H9 (cell line): Measurements from ENCODE around the gene DCX. TPM values are rescaled to one million over a fixed set of nuclear protein-coding genes. Genes with fewer than 3 reads are reported as not detected.

Experiments used
- DNase-seq: peaks from one replicate; pipeline ENCODE4 v3.0.0-alpha.2; 2017
- H2AFZ ChIP-seq: one replicate; pipeline ENCODE4 v1.6.1; 2013; ENCODE audit warnings: mild to moderate bottlenecking, low read length, control low read depth, moderate library complexity
- H2AK5ac ChIP-seq: 2 replicates; pipeline ENCODE4 v1.6.1; 2013; ENCODE audit warnings: low read length, control low read depth, mixed read lengths; ENCODE audit not compliant: insufficient read length
- H2BK120ac ChIP-seq: one replicate; pipeline ENCODE4 v1.6.1; 2013; ENCODE audit warnings: low read depth, mild to moderate bottlenecking, low read length, control low read depth, inconsistent platforms; ENCODE audit not compliant: poor library complexity, severe bottlenecking
- H2BK12ac ChIP-seq: 2 replicates; pipeline ENCODE4 v1.6.1; 2013; ENCODE audit warnings: low read length, control low read depth, mixed read lengths, low read depth; ENCODE audit not compliant: insufficient read length
- H2BK15ac ChIP-seq: 2 replicates; pipeline ENCODE4 v1.6.1; 2013; ENCODE audit warnings: low read depth, low read length, control low read depth
- H2BK20ac ChIP-seq: one replicate; pipeline ENCODE4 v1.6.1; 2013; ENCODE audit warnings: low read depth, mild to moderate bottlenecking, low read length, control low read depth, inconsistent platforms; ENCODE audit not compliant: poor library complexity, severe bottlenecking
- H2BK5ac ChIP-seq: 2 replicates; pipeline ENCODE4 v1.6.1; 2013; ENCODE audit warnings: low read length, control low read depth, mixed read lengths; ENCODE audit not compliant: insufficient read length
- H3K14ac ChIP-seq: 2 replicates; pipeline ENCODE4 v1.6.1; 2013; ENCODE audit warnings: low read length, control low read depth; ENCODE audit not compliant: insufficient read depth
- H3K18ac ChIP-seq: 2 replicates; pipeline ENCODE4 v1.6.1; 2013; ENCODE audit warnings: low read depth, mild to moderate bottlenecking, mixed read lengths, low read length, control low read depth; ENCODE audit not compliant: insufficient read length
- H3K23ac ChIP-seq: 2 replicates; pipeline ENCODE4 v1.6.1; 2013; ENCODE audit warnings: low read length, control low read depth, mixed read lengths, low read depth; ENCODE audit not compliant: insufficient read length
- H3K23me2 ChIP-seq: 2 replicates; pipeline ENCODE4 v1.6.1; 2013; ENCODE audit warnings: low read depth, mild to moderate bottlenecking, mixed read lengths, low read length, control low read depth; ENCODE audit not compliant: insufficient read length, poor library complexity, severe bottlenecking
- H3K27ac ChIP-seq: 2 replicates; pipeline ENCODE4 v1.5.1; 2013; ENCODE audit warnings: low read length, control low read depth, mixed read lengths, low read depth; ENCODE audit not compliant: insufficient read length
- H3K27me3 ChIP-seq: 2 replicates; pipeline ENCODE4 v1.6.1; 2013; ENCODE audit warnings: low read length, control low read depth, inconsistent platforms; ENCODE audit not compliant: insufficient read depth
- H3K4ac ChIP-seq: 2 replicates; pipeline ENCODE4 v1.6.1; 2013; ENCODE audit warnings: low read depth, mild to moderate bottlenecking, control low read depth, inconsistent platforms, low read length, moderate library complexity
- H3K4me1 ChIP-seq: 2 replicates; pipeline ENCODE4 v1.6.1; 2013; ENCODE audit warnings: low read length, control low read depth, inconsistent platforms; ENCODE audit not compliant: insufficient read depth
- H3K4me2 ChIP-seq: 2 replicates; pipeline ENCODE4 v1.6.1; 2013; ENCODE audit warnings: low read length, control low read depth, mixed read lengths; ENCODE audit not compliant: insufficient read length, insufficient read depth
- H3K56ac ChIP-seq: 2 replicates; pipeline ENCODE4 v1.6.1; 2013; ENCODE audit warnings: low read depth, mild to moderate bottlenecking, mixed read lengths, low read length, control low read depth; ENCODE audit not compliant: insufficient read length
- H3K79me1 ChIP-seq: 2 replicates; pipeline ENCODE4 v1.6.1; 2013; ENCODE audit warnings: low read depth, mild to moderate bottlenecking, moderate library complexity, low read length, control low read depth, inconsistent platforms; ENCODE audit not compliant: insufficient read depth, poor library complexity, severe bottlenecking
- H3K79me2 ChIP-seq: 2 replicates; pipeline ENCODE4 v1.6.1; 2013; ENCODE audit warnings: low read length, control low read depth, inconsistent platforms; ENCODE audit not compliant: insufficient read depth
- H3K9ac ChIP-seq: 2 replicates; pipeline ENCODE4 v1.6.1; 2013; ENCODE audit warnings: low read length, control low read depth, mixed read lengths; ENCODE audit not compliant: insufficient read length; ENCODE audit errors: extremely low read depth
- H3K9me3 ChIP-seq: one replicate; pipeline ENCODE4 v1.6.1; 2013; ENCODE audit warnings: low read depth, low read length, inconsistent platforms; ENCODE audit not compliant: control insufficient read depth
- H3T11ph ChIP-seq: one replicate; pipeline ENCODE4 v1.6.1; 2013; ENCODE audit warnings: mild to moderate bottlenecking, low read length, control low read depth, inconsistent platforms
- H4K20me1 ChIP-seq: one replicate; pipeline ENCODE4 v1.6.1; 2013; ENCODE audit not compliant: control insufficient read depth, insufficient read length, insufficient read depth
- H4K5ac ChIP-seq: 2 replicates; pipeline ENCODE4 v1.6.1; 2013; ENCODE audit warnings: low read depth, mild to moderate bottlenecking, mixed read lengths, low read length, control low read depth; ENCODE audit not compliant: insufficient read length
- H4K8ac ChIP-seq: replicated peaks from 2 replicates; pipeline ENCODE4 v1.6.1; 2013; ENCODE audit warnings: low read length, control low read depth, mixed read lengths, low read depth; ENCODE audit not compliant: insufficient read length
- H4K91ac ChIP-seq: 2 replicates; pipeline ENCODE4 v1.6.1; 2013; ENCODE audit warnings: low read depth, mild to moderate bottlenecking, moderate library complexity, mixed read lengths, low read length, control low read depth; ENCODE audit not compliant: insufficient read length
- H3K27ac Mint-ChIP-seq, 3 experiments: 2 replicates in 2 of 3; 3 replicates in 1 of 3; pipeline ENCODE4 v1.8.0; 2020 to 2021; ENCODE audit warnings: mixed read lengths in 3 of 3, mild to moderate bottlenecking in 1 of 3, moderate library complexity in 1 of 3
- H3K27me3 Mint-ChIP-seq: 2 replicates; pipeline ENCODE4 v1.8.0; 2021; ENCODE audit warnings: low read depth, mild to moderate bottlenecking, moderate library complexity, mixed read lengths
- H3K36me3 Mint-ChIP-seq, 3 experiments: 2 replicates in 2 of 3; 3 replicates in 1 of 3; pipeline ENCODE4 v1.8.0; 2020 to 2021; ENCODE audit warnings: low read depth in 3 of 3, mixed read lengths in 3 of 3; ENCODE audit not compliant: insufficient read depth in 1 of 3
- H3K4me1 Mint-ChIP-seq, 2 experiments: 2 replicates each; pipeline ENCODE4 v1.8.0; 2020; ENCODE audit warnings: mixed read lengths in 2 of 2
- H3K4me3 Mint-ChIP-seq, 2 experiments: 2 replicates in 1 of 2; 3 replicates in 1 of 2; pipeline ENCODE4 v1.8.0; 2020 to 2021; ENCODE audit warnings: mild to moderate bottlenecking in 2 of 2, mixed read lengths in 2 of 2, moderate library complexity in 1 of 2
- H3K9me3 Mint-ChIP-seq, 2 experiments: 2 replicates in 1 of 2; 3 replicates in 1 of 2; pipeline ENCODE4 v1.8.0; 2020; ENCODE audit warnings: mild to moderate bottlenecking in 2 of 2, mixed read lengths in 2 of 2, moderate library complexity in 1 of 2
- CTCF ChIP-seq: fragments of 200-600 bp; sonication (generic); conservative IDR thresholded peaks from 3 replicates; pipeline ENCODE4 v1.8.0; 2021; ENCODE audit warnings: antibody characterized with exemption, mild to moderate bottlenecking
- WGBS: extraction: QIAGEN DNeasy Blood & Tissue Kit; methylation state at CpG from one replicate; pipeline ENCODE4 v1.1.7; 2013; ENCODE audit warnings: missing lambda C conversion rate, low lambda C conversion rate, mixed read lengths; ENCODE audit not compliant: insufficient read length; ENCODE audit errors: extremely low coverage; 5-methylcytosine and 5-hydroxymethylcytosine counted together
- total RNA-seq: library from RNA; stranded (reverse); gene quantifications from 2 replicates; pipeline ENCODE4 v1.2.1, GENCODE V29; 2021

Gene DCX
- total RNA-seq, 1 experiment from 2014 or later = 2.0 TPM

- TF ChIP-seq CTCF = no peak
- H3K9me3 ChIP-seq = no peaks in the 10 kb centered on the region
- no peak overlapping the region for H3K9ac ChIP-seq
- H2BK20ac ChIP-seq = no peak overlapping the region
- H3K23ac ChIP-seq = no peak overlapping the region
- no peak overlapping the region for H3K18ac ChIP-seq
- H4K8ac ChIP-seq = no peak overlapping the region
- no peak overlapping the region for H3K56ac ChIP-seq
- no peak overlapping the region for H2BK15ac ChIP-seq
- no peaks in the 10 kb centered on the region for H3K27me3 ChIP-seq
- no peak overlapping the region for H3K4me3 Mint-ChIP-seq
- H3K9me3 Mint-ChIP-seq = no peaks in the 10 kb centered on the region
- no peak overlapping the region for H4K5ac ChIP-seq
- H3K27ac Mint-ChIP-seq = no peak overlapping the region
- H2AK5ac ChIP-seq = no peak overlapping the region
- no peak for DNase-seq
- H3K27ac ChIP-seq = no peak overlapping the region
- H3K27me3 Mint-ChIP-seq = no peaks in the 10 kb centered on the region
- H2BK120ac ChIP-seq = no peak overlapping the region
- no peak overlapping the region for H3K4me2 ChIP-seq
- peaks cover 3 to 11% of the 10 kb centered on the region in 2 experiments for H3K4me1 Mint-ChIP-seq
- no peaks in the 10 kb centered on the region for H3K36me3 Mint-ChIP-seq
- H4K20me1 ChIP-seq = no peaks in the 10 kb centered on the region
- H4K91ac ChIP-seq = no peak overlapping the region
- H3K14ac ChIP-seq = no peak overlapping the region
- H3T11ph ChIP-seq = no peak overlapping the region
- H3K79me1 ChIP-seq = no peaks in the 10 kb centered on the region
- WGBS = no CpG with 5 or more reads among the region's 3 CpGs
- H3K23me2 ChIP-seq = no peaks in the 10 kb centered on the region
- no peaks in the 10 kb centered on the region for H3K79me2 ChIP-seq
- H2AFZ ChIP-seq = no peak overlapping the region
- H3K4me1 ChIP-seq = peaks cover under 1% of the 10 kb centered on the region; the same call in 1 of the 2 replicates
- H2BK12ac ChIP-seq = no peak overlapping the region
- no peak overlapping the region for H3K4ac ChIP-seq
- H2BK5ac ChIP-seq = no peak overlapping the region
These were observed 104.0 kb downstream of the DCX start for GRCh38 chrX:111308039-111308438.
